GM10266 (cell line): ENCODE results near the gene NFE2L3.

ENCODE experiments used
- DNase-seq: peaks from one replicate; pipeline ENCODE4 v3.0.0; 2012; ENCODE audit errors: extremely low spot score
- TF ChIP-seq, protein P1 (sequence below): IDR thresholded peaks from 2 replicates; pipeline ENCODE4 v1.5.1; 2012; ENCODE audit warnings: mild to moderate bottlenecking, low read depth; ENCODE audit not compliant: control insufficient read depth, insufficient read depth; ENCODE audit errors: missing control alignments

The NFE2L3 gene

GRCh38 chr7:26195867-26196657, 44.1 kb downstream of the NFE2L3 start:
- TF ChIP-seq, protein P1, sequence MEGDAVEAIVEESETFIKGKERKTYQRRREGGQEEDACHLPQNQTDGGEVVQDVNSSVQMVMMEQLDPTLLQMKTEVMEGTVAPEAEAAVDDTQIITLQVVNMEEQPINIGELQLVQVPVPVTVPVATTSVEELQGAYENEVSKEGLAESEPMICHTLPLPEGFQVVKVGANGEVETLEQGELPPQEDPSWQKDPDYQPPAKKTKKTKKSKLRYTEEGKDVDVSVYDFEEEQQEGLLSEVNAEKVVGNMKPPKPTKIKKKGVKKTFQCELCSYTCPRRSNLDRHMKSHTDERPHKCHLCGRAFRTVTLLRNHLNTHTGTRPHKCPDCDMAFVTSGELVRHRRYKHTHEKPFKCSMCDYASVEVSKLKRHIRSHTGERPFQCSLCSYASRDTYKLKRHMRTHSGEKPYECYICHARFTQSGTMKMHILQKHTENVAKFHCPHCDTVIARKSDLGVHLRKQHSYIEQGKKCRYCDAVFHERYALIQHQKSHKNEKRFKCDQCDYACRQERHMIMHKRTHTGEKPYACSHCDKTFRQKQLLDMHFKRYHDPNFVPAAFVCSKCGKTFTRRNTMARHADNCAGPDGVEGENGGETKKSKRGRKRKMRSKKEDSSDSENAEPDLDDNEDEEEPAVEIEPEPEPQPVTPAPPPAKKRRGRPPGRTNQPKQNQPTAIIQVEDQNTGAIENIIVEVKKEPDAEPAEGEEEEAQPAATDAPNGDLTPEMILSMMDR, result no peak
- no peak for DNase-seq

DNA sequence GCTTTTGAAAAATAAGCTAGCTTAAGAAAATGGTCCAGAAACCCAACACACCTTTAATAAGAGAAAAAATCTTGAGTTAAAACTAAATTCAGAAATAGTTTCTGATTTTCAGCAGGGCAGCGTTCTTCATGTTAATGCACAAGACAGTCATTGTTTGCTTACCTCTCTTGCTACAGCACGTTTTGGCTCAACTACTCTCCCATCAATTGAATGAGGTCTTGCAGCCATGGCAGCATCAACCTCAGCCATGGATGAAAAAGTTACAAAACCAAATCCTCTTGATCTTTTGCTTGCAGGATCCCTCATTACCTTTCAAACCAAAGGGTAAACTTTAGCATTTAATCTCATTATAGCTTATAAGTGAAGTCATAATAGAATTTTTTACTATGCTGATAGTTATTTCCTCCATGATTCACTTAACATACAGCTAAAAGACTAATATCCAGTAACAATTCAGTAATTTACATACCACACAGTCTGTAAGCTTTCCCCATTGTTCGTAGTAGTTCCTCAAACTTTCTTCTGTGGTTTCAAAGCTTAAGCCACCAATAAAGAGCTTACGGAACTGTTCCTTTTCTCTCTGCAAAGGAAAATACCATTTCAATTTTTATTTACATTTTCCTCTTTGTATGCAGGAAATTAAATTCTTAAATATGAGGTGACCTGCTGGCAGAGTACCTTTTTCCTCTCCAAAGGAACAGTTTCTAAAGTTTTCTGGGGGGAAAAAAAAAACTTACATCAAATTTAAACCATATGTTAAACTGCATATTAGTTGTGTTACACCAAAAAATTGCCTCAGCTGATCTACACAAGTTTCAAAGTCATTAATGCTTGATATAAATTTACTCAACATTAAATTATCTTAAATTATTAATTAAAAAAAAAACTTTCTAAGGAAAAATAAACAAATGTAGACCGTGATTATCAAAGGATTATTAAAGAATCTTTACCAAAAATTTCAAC, 45.4 kb downstream of the NFE2L3 start:
- no peak for DNase-seq
- TF ChIP-seq, protein P1, result no peak

- TF ChIP-seq, protein P1, result peak; percentile 63
- DNase-seq, result no peak
Measured at GRCh38 chr7:26198133-26198780, 46.3 kb downstream of the NFE2L3 start.

DNA sequence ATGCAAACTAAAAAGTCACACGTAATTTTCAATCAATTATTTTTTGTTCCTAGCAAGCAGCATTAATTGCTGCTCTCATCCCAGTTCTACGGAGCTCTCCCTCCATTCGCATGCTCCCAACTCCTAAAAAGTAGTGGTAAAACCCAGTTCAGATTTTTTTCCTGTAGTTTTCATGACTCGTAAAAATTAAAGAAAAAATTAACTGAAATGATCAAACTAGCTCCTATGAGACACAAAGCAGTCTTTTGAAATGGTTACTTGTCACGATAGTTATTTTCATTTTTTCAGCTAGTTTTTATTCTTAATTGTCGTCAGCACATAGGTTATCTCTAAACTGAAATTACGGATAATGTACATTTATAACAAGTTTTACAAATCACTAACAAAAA, 46.8 kb downstream of the NFE2L3 start:
- no peak for DNase-seq
- TF ChIP-seq, protein P1, result no peak

DNA sequence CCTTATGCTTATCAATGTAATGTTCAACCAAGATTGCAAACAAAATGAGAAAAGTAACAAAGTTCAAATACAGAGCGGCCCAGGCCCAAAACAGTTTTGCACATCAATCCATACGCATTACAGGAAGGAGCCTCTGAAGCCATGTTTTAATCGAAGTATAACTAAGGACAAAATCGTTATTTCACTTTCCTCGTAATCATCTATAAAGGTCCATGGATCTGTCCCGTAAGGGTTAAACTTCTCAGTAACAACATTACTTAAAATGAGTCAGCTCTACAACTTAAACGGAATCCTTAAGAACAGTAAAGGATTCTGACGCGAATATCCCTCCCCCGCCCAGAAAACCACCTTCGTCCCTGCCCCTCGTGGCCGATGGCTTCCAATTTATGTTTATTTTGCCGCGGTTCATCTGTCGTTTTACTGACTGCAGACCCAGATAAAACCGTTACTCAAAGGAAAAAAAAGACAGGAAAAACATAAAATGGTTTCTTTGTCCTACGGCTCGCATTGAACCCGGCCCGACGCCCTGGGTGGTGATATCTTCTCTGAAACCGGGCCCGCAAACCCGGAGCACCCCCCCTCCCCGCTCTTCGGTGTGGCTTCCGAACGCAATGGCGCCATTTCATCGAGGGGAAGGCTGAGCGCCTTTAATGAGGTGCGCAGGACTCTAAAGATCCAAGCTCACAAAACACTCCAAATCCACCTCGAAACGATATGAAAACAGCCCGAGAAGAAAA, 47.5 kb downstream of the NFE2L3 start:
- no peak for DNase-seq
- TF ChIP-seq, protein P1, result no peak

DNA sequence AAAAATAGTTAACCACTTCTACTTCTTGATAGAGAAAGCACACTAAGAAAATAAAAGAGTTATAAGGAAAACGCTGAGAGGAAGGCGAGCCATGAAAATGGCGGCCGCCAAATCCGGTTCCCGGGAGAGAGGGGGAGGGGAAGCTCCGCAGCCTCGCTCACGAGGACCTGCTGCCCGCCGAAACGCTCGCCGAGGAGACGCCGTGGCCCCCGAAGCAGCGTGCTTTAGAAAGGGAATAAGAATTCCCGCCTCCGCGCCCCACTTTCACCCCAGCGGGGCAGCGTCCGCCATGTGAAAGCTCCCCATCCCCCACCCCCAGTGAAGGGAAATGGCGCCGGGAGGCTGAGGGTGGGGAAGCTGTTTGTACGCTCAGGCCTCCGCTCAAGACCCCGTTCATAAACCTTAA, 48.0 kb downstream of the NFE2L3 start:
- TF ChIP-seq, protein P1, result no peak
- DNase-seq, result peak; percentile 35
